OCI-LY7 (cell line): ENCODE results near the gene RGS7BP.

Experiments used
- EZH2phosphoT487 ChIP-seq: fragments of 200-600 bp; sonication (generic); IDR thresholded peaks from 2 replicates; pipeline ENCODE4 v1.6.1; 2018; ENCODE audit warnings: low read depth, borderline replicate concordance, mild to moderate bottlenecking, mixed run types, antibody characterized with exemption, low read length, moderate library complexity, mixed read lengths
- TF ChIP-seq, protein P1 (sequence below): fragments of 200-600 bp; sonication (generic); conservative IDR thresholded peaks from 2 replicates; pipeline ENCODE4 v1.5.1; 2014; ENCODE audit warnings: mild to moderate bottlenecking, antibody characterized with exemption, low read length, moderate library complexity, mixed read lengths

DNA sequence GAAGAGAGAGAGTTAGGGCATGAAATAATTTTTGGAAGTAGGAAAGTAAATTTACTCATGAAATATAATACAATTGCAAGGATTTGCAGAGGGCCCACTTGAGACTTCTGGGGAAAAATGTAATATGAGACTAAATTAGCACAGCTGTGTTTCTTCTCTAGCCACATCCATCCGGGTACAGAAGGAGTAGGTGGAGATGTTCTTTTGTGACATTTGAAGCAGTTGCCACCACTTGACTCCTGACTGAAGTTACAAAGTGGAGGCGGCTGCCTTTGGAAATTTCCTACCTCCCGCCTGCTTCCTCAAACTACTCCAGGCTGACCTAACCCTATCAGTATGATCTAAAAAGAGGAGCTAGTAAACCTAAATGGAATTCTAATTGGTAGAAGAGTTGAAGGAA is 126.4 kb downstream of the RGS7BP start:
- TF ChIP-seq, protein P1, sequence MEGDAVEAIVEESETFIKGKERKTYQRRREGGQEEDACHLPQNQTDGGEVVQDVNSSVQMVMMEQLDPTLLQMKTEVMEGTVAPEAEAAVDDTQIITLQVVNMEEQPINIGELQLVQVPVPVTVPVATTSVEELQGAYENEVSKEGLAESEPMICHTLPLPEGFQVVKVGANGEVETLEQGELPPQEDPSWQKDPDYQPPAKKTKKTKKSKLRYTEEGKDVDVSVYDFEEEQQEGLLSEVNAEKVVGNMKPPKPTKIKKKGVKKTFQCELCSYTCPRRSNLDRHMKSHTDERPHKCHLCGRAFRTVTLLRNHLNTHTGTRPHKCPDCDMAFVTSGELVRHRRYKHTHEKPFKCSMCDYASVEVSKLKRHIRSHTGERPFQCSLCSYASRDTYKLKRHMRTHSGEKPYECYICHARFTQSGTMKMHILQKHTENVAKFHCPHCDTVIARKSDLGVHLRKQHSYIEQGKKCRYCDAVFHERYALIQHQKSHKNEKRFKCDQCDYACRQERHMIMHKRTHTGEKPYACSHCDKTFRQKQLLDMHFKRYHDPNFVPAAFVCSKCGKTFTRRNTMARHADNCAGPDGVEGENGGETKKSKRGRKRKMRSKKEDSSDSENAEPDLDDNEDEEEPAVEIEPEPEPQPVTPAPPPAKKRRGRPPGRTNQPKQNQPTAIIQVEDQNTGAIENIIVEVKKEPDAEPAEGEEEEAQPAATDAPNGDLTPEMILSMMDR: no peak
- TF ChIP-seq EZH2phosphoT487: no peak
